IPS-15b (cell line): ENCODE results near the gene ZNHIT1.

Source experiments
- H3K27me3 ChIP-seq: one replicate; pipeline ENCODE4 v1.6.1; 2013; ENCODE audit warnings: low read length; ENCODE audit not compliant: control insufficient read depth, insufficient read depth
- H3K36me3 ChIP-seq: one replicate; pipeline ENCODE4 v1.6.1; 2013; ENCODE audit warnings: low read length; ENCODE audit not compliant: control insufficient read depth, insufficient read depth
- H3K4me1 ChIP-seq: one replicate; pipeline ENCODE4 v1.6.1; 2013; ENCODE audit warnings: mild to moderate bottlenecking, low read length; ENCODE audit not compliant: control insufficient read depth, insufficient read depth
- H3K4me3 ChIP-seq: one replicate; pipeline ENCODE4 v1.5.1; 2013; ENCODE audit warnings: low read depth, low read length
- H3K9ac ChIP-seq: one replicate; pipeline ENCODE4 v1.6.1; 2013; ENCODE audit warnings: low read depth, mild to moderate bottlenecking, low read length
- H3K9me3 ChIP-seq: one replicate; pipeline ENCODE4 v1.6.1; 2013; ENCODE audit warnings: mild to moderate bottlenecking, low read length; ENCODE audit not compliant: control insufficient read depth, insufficient read depth

ZNHIT1 gene

DNA sequence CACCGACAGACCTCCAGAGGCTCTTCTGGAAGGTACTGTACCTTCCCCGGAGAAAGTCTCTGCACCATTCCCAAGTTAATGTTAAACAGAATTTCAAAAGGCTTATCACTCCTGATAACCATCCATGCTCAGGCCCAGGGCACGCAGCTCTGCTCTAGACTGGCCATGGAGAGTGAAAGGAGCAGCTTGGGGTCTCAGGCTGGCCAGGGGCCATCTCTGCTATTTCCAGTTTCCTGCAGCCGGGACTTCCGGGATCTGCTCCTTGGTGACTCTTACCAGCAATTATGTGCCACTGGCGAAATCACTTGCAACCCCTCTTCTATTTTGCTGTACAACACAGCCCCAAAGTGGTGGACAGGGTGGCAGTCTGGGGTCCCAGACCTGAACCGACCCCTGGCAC is 13.7 kb downstream of the ZNHIT1 start:
- Histone ChIP-seq H3K4me3 (peak overlapping the region; percentile 62), H3K36me3 (peaks cover 5% of the 10 kb centered on the region), H3K9ac (peak overlapping the region; percentile 65)

DNA sequence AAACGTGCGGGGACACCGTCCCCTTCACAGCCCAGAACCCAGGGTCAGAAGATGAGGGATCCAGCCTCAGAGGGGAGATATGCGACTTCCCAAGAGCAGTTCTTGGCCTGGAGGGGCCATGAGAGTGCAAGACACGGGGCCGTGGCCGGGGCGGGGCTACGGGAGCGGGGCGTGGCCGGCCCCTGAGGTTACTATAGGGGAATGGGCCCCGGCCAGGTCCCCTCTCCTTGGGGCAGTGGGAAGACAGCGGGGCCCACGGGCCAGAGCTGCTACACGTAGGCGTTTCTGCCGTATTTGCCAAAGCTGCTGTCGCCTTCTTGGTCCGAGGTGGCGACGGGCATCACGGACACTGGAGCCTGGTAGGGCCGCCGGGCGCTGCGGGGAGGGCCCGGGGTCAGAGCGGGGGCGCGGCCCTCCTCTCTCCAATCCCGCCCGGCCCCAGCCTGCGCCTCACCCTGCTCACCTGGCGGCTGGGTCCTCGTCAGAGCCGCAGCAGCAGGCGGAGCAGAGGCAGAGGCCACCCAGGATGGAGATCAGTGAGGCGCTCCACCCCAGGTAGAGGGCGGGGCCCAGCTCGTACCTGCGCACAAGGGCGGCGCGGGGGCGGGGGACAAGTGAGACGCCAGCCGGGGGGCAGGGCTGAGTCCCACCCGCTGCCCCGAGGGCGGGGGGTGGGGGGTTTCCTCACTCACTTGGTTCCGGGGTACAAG is 14.3 kb downstream of the ZNHIT1 start:
- H3K9me3 ChIP-seq: no peaks in the 10 kb centered on the region

More for the DNA sequence above, 13.7 kb downstream of the ZNHIT1 start:
- no peaks in the 10 kb centered on the region for H3K27me3 ChIP-seq
- H3K4me1 ChIP-seq: peaks cover 11% of the 10 kb centered on the region
- H3K9me3 ChIP-seq: no peaks in the 10 kb centered on the region

DNA sequence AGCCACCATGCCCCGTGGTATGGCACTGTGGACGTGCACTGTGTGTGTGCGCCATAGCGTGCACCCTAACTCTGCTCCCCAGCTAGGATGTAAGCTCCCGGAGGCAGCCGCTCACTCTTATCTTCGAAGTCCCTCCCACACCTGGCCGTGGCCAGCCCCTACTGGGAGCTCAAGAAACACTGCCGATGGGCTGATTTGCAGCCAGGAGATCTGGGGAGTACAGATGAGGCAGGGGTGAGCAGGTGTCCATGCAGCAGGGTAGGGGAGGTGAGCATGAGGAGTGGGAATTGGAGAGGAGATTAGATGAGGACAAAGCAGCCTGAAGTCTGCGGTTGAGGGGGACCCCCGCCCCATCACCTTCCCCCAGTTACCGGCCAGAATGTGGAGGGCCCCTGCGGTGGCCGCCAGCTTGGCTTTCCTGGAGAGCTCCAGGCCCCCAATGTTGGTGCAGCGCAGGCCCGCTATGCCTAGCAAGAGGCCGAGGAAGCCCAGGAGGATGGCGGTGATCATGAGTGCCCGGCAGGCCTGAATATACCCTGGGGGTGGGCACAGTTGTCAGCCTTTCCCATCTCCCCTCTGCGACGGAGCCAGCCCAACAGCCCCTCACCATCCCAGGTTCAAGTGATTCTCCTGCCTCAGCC is 16.1 kb downstream of the ZNHIT1 start:
- H3K4me1 ChIP-seq: peaks cover 11% of the 10 kb centered on the region
- H3K36me3 ChIP-seq: peaks cover 2% of the 10 kb centered on the region
- no peaks in the 10 kb centered on the region for H3K27me3 ChIP-seq

More for the DNA sequence above, 14.3 kb downstream of the ZNHIT1 start:
- H3K27me3 ChIP-seq: no peaks in the 10 kb centered on the region
- peak overlapping the region; percentile 62 for H3K4me3 ChIP-seq
- peaks cover 11% of the 10 kb centered on the region for H3K4me1 ChIP-seq
- peak overlapping the region; percentile 65 for H3K9ac ChIP-seq
- H3K36me3 ChIP-seq: peaks cover 5% of the 10 kb centered on the region

DNA sequence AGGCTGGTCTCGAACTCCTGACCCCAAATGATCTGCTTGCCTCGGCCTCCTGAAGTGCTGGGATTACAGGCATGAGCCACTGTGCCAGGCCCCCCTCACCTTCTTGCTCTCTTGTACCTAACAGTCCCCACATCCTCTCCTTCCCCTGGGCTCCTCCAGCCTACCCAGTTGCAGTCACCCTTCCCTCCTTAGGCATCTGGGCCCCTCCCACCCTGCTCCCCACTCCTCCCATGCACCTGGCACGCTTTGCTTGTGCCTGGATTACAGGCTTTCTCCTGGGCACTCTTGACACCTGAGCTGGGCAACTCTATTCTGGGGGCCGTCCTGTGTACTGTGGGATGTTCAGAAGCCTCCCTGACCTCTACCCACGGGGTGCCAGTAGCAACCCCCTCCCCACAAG is 16.7 kb downstream of the ZNHIT1 start:
- no peak overlapping the region for H3K9ac ChIP-seq
- H3K4me1 ChIP-seq: peaks cover 11% of the 10 kb centered on the region
- H3K4me3 ChIP-seq: no peak overlapping the region
- H3K27me3 ChIP-seq: no peaks in the 10 kb centered on the region
- no peaks in the 10 kb centered on the region for H3K9me3 ChIP-seq
- H3K36me3 ChIP-seq: peaks cover 5% of the 10 kb centered on the region

More for the DNA sequence above, 16.1 kb downstream of the ZNHIT1 start:
- no peaks in the 10 kb centered on the region for H3K9me3 ChIP-seq
- no peak overlapping the region for H3K9ac ChIP-seq
- no peak overlapping the region for H3K4me3 ChIP-seq

DNA sequence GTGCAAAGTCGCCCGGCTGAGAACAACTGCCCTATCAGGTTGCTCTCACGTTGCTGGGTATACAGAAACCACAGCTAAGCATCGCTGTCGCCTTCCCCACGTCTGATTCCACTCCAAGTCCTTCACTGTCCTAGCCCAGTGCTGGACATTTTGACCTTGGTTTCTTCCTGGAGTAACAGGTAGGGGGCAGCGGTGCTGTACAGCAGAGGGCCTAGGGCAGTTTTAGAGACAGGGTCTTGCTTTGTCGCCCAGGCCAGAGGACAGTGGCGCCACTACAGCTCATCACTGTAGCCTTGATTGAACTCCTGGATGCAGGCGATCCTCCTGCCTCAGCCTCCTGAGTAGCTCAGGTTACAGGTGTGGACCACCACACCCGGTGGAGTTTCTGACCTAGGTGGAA is 17.1 kb downstream of the ZNHIT1 start:
- Histone ChIP-seq H3K9ac (no peak overlapping the region), H3K36me3 (peaks cover 8% of the 10 kb centered on the region), H3K9me3 (no peaks in the 10 kb centered on the region), H3K27me3 (no peaks in the 10 kb centered on the region), H3K4me3 (no peak overlapping the region), H3K4me1 (peaks cover 11% of the 10 kb centered on the region)

DNA sequence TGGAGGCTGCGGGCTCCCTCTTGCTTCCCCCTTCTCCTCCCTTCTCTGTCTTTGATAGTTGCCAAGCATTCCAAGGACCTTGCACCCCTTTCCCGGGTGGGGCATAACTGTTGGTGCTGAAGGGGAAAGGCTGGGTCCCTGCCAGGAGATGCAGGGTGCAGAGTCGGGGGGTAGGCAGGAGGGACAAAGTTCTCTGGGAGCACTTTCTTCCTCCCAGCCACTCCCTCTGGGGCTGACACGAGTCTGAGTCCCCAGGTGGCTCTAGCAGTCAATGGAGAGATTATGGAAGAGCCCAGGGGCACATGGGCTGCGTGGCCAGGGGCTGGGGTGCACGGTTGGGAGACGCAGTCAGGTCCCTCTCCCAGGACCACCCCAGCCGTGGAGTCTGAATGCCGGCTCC is 17.6 kb downstream of the ZNHIT1 start:
- Histone ChIP-seq H3K9ac (no peak overlapping the region), H3K36me3 (peaks cover 8% of the 10 kb centered on the region), H3K4me3 (no peak overlapping the region), H3K9me3 (no peaks in the 10 kb centered on the region), H3K4me1 (peaks cover 11% of the 10 kb centered on the region), H3K27me3 (no peaks in the 10 kb centered on the region)

DNA sequence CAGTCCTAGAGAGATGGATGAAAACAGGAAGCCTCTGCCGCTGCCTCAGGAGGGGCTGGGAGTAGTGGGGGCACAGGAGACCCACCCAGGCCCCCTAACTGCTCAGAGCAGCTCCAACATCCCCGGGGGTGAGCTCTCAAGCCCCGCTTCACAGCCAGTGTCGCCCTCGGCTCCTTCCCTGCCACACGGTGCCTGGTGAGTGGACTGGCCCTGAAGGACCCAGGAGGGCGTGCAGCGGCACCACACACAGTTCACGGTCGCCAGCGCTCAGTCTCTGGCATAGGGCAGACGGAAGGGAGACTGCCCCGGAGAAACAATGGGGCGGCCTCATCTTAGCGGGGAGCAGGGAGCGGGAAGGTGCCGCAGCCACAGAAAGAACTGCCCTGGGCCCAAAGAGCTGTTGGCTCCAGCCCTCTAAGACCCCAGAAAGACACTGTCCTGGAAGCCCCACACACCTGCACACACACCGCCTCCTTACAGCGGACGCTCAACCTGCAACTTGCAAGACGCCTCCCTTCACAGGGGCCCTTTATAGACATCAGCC is 18.4 kb downstream of the ZNHIT1 start:
- Histone ChIP-seq H3K9me3 (no peaks in the 10 kb centered on the region), H3K27me3 (no peaks in the 10 kb centered on the region), H3K4me1 (peaks cover 11% of the 10 kb centered on the region), H3K9ac (no peak overlapping the region), H3K4me3 (no peak overlapping the region), H3K36me3 (peaks cover 10% of the 10 kb centered on the region)

DNA sequence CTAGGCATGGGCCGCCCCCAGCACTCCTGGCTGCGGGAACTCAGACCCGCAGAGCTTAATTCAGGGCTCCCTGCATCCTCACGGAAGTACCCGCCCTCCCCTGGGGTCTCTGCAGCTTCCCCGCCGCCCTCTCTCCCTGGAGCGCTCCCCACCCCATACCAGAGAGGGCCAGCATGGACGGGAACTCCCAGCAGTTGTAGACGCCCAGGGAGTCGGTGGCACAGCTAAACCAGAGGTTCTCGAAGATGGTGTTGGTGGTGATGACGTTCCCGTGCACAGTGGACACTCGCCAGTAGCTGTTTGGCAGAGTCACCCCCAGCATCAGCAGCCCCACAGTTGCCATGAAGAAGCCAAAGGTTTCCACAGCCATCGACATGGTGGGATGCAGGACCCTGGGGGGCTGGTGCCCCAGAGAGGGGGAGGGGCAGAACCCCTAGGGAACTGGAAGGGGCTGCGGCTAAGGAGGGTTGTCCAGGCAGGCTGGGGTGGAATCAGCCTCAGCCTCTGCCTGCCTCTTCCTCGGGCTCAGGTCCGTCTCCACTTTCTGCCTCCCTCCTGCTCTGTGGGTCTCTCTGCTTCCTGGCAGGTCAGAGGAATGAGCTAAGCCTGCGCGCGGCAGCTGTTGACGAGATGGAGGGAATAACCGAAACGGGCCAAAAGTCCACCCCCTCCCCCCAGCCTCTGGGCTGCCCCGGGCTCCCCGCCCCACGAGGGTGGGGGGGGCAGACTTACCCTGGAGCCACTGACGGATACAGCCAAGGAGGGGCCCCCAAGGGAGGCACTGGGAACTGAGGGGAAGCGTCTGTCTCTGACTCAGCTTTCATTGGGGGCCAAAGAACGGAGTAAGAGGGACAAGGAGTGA is 19.5 kb downstream of the ZNHIT1 start, which contains the start of gene CLDN15:
TSS of gene CLDN15 (minus strand) at position 597 of the 862 bp plus-strand sequence. CDS start at position 376, 221 bp downstream.
- Histone ChIP-seq H3K9me3 (no peaks in the 10 kb centered on the region), H3K9ac (no peak within 1 kb of the TSS), H3K4me3 (no peak within 1 kb of the TSS), H3K27me3 (no peaks in the 10 kb centered on the region), H3K4me1 (peaks cover 6% of the 10 kb centered on the region), H3K36me3 (peaks cover 10% of the 10 kb centered on the region)

DNA sequence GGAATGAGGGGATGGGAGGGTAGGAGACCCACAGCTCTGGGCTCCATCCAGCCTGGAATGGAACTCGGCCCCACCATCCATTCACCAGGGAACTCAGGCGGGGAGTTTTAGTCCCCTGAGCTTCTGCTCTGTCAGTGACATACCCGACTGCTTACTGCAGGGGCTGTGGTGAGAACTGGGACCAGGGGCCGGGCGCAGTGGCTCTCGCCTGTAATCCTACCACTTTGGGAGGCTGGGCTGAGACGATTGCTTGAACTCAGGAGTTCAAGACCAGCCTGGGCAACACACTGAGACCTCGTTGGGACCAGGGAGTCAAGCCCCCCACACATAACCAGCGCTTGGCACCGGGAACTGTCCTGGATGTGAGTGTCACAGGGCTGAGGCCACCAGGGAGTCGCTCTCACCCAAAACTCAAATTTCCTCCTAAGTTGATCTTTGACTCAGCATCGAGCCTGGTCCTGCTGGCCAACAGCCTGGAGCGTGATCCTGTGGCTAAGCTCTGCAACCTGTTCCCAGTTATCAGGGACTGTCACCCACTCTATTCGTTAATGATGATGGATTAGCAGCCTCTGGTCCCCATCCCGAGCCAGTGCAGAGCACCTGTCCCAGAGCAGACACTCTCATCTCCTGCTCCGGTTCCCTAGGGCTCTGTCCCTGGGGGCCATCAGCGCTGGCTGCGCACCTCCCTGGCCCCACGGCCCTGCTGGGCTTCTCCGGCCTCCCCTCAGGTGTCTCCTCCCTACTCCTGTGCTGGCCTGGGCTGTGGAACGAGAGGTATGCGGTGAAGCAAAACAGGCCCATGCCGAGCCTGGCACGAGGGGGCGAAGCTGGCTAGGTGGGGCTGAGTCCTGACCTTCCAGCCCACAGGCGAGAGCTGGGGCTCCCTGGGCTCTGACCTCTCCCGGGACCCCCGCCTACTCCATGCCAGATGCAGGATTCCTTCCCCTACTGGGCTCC is 20.5 kb downstream of the ZNHIT1 start:
- Histone ChIP-seq H3K9me3 (no peaks in the 10 kb centered on the region), H3K36me3 (peaks cover 11% of the 10 kb centered on the region), H3K4me3 (no peak overlapping the region), H3K4me1 (no peaks in the 10 kb centered on the region), H3K27me3 (no peaks in the 10 kb centered on the region), H3K9ac (no peak overlapping the region)

DNA sequence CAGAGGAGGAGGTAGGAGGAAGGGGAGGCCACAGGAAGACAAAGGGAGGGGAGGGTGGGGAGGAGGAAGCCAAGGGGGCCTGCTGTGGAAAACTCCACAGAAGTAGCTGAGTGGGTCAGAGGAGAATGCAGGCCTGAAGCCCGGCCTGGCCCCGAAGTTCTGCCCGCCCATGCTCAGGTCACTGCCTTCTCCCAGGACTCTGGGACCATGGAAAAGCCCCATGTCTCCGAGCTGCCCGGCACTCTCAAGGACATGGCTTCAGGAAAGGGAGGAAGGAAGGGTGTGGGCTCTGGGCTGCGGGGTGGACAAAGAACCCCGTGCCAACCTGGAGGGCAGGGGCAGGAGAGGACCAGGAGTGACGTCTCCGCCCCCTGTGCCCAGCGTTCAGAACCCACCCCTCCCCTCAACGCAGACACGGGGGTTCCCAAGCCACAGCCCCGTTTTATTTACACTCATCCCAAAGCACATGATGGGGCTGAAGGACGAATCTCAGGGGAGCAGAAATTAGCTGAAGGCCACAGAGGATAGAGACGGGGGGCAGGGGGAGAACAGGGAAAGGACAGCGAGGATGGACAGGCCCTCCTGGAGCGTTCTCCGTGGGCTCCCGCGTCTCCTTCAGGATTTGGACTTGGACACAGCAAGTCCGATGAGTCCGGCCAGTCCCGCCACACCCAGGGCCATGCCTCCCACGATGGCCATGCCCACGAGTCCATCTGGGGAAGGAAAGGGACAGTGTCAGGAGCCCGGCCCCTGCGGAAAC is 21.4 kb downstream of the ZNHIT1 start:
- Histone ChIP-seq H3K9ac (no peak overlapping the region), H3K36me3 (peaks cover 14% of the 10 kb centered on the region), H3K4me1 (peaks cover 3% of the 10 kb centered on the region), H3K9me3 (no peaks in the 10 kb centered on the region), H3K4me3 (no peak overlapping the region), H3K27me3 (no peaks in the 10 kb centered on the region)
